ENCODE results near the gene STK10.
"Not testable (repeated sequence)": the region's sequence is repeated elsewhere in the genome, so short reads cannot be mapped to it uniquely, and the experiment has no call there.

Gene STK10

DNA sequence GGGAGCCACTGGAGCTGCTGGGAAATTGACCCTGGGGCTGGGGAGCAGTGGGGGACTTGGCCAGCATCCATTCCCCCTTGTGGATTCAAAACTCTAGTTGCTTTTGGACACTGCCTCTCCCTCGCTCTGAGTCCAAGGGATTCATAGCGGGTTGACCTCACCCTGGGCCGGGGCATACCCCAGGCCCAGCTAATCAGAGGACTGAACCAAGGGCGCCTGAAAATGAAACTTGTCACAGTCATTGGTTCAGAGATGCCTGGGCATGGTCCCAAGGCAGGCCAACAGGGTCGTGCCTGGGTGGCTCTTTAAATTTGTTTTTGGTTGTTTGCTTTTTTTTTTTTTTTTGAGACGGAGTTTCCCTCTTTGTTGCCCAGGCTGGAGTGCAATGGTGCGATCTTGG, 22.6 kb downstream of the STK10 start:
- no peak for DNase-seq

DNA sequence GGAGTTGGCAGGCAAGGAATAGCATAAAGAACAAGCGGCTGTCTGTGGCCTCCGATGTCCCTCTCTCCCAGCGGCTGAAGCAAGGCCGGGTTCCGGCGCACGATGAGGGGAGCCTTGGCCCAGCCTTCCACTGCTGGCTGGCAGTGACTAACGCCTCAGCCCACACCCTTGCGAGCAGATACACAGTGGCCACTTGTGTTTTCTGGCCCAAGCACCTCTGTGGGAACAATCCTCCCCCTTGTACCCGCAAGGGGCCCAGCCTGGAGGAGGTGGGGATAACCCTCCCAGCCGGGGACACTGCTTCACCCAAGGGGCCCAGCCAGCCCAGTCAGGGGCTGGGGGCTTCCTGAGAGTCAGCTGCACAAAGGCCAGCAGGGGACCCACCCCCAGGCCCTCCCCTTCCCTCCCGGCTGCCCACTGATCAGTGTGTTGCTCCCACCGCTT, 23.2 kb downstream of the STK10 start:
- no peak for DNase-seq

- DNase-seq: no peak
These were observed 24.7 kb downstream of the STK10 start for GRCh38 chr5:172163346-172163745.

DNA sequence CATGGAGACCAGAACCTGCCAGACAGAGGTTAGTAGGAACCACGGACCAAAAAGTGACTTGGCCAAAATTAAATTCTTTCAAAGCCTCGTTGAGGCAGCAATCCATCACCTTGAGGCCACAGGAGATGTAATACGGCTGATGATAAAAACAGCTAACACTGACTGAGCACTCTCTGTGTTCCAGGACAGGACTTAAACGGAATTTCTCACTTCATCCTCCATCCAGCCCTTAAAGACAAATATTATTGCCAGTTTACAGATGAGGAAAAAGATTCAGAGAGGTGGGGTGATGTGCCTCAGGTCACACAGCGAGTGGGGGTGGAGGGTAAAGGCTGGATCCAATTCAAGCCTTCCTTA, 25.1 kb downstream of the STK10 start:
- DNase-seq: no peak

GRCh38 chr5:172162323-172162986, 25.6 kb downstream of the STK10 start:
- peak in 1 of 4 experiments; percentile 35 for DNase-seq

- no peak for DNase-seq
These were observed 27.5 kb downstream of the STK10 start for GRCh38 chr5:172160506-172160905.

- DNase-seq: no peak
These were observed 29.0 kb downstream of the STK10 start for GRCh38 chr5:172159016-172159415.

DNA sequence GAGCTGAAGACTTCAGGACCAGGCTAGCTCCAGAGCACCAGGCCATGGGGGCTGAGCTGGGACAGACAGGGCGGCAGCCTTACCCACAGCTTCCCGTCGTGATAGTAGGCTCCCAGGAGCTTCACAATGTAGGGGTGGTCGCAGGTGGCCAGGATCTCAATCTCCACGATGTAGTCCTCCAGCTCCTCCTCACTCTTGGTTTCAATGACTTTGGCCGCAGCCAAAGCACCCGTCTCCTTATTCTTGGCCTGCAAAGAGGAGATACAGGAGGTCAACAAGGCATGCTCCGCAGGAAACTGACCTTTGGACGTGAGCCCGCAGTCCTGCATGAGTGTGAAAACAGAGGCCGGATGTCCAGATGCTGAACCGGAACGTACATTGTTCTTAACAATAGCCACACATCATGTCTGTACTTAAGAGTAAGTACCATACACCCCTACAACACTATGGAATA, 31.5 kb downstream of the STK10 start:
- DNase-seq: no peak

DNA sequence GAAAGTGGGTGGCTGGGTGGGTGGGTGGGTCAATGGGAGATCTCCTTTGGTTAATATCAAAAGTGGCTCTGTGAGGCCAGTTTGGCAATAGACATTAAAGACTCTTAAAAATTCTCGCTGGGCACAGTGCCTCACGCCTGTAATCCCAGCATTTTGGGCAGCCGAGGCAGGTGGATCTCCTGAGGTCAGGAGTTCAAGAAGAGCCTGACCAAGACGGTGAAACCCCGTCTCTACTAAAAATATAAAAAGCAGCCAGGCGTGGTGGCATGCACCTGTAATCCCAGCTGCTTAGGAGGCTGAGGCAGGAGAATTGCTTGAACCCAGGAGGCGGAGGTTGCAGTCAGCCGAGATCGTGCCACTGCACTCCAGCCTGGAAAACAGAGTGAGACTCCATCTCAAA, 32.9 kb downstream of the STK10 start:
- DNase-seq: not testable (repeated sequence)

- DNase-seq: no peak
These were observed 34.3 kb downstream of the STK10 start for GRCh38 chr5:172153695-172154094.

DNA sequence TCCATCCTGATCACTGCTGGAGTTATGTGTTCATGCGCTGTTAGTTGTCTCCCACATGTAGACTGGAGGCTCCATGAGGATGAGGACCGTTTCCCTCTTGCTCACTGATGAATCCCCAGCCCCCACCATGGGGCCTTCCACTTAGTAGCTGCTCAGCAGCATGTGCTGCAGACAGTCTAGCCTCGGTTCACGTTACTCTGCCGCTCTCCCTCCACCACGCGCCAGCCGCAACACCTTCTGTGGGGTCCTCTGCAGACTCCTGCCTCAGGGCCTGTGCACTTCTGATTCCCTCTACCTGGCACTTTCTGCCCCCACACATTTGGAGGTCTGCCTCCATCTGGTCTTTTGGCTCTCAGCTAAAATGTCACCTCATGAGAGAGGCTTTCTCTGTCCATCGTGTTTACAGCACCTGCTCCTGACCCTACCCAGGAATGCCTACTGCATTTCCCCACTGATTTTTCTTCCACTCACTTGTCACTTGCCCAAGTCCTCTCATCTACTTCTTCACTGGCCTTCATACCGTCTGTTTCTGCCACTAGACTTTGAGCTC, 36.3 kb downstream of the STK10 start:
- DNase-seq: peak in 2 of 4 experiments; percentile 29 to 37

DNA sequence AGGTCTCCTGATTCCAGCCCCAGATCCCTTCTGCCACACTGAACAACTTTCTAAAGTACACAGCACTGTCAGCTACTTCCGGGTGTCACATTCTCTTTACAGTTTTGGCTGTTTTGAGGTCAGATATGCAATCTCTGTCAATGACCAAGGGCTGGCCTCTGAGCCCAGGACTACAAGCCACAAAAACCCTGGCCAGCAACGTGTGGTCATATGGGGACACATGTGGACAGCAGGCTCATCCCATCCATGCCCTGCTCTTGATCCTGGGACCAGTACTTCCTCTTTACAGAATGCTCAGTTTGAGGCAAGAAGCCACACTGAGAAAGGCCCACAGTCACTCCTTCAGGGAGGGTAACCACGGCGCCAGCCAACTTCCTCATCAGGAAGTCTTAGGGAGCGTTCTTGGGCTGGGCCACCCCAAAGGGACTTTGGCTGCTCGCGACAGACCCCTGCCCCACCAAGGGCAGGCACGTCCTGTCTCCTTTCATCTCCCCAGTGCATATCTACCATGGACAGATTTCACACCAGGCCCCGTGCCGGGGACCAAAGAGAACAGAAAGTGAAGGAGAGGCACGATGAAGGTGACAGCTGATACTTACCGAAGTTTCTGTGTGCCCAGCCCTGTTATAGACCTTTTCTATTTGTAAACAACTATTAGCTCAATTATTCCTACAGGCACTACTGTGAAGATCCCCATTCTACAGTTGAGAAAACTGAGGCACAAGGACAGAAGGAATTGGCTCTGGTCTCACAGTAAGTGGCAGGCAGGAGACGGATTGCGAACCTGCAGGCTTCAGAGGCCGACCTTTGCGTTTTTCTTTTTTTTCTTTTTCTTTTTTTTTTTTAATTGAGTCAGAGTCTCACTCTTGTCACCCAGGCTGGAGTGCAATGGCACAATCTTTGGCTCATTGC, 37.3 kb downstream of the STK10 start:
- peak; percentile 95 to 99 (median 96) for DNase-seq

- not testable (repeated sequence) for DNase-seq
These were observed 38.5 kb downstream of the STK10 start for GRCh38 chr5:172149481-172149880.

- peak in 3 of 4 experiments; percentile 28 to 45 (median 39) for DNase-seq
These were observed 39.0 kb downstream of the STK10 start for GRCh38 chr5:172149073-172149472.

DNA sequence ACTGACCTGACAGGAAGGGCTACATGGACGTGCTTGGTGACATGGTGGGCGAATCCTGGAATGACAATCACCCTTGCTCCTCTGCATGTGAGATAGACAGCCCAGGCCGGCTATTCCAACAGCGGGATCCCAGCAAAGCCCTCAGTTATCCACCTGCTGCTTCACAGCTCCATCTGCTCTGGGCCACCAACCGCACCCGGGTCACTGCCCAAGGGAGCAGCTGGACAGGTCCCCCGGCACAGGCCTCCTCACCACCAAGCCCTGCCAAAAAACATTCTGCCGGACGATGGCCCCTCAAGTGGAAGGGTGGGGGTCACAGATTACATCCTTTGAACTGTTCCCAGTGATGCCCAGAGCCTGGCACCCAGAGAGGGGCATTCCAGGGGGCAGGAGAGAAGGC, 39.6 kb downstream of the STK10 start:
- DNase-seq: no peak

- no peak for DNase-seq
These were observed 40.2 kb downstream of the STK10 start for GRCh38 chr5:172147857-172148256.

DNA sequence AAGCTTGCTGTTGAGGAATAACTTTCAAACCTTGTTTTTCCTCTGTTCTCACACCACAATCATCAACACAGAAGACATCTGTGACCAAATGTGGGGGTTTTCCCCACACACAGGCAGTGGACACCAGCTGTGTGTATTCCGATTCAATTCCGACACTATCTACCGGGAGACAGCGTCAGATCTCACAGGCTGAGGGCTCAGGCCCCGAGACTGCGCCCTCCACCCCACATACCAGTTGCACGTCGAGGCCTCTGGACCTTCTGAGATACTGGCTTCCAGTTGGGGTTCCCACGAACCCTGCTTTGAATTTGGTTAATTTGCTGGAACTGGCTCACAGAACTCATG, 41.3 kb downstream of the STK10 start:
- no peak for DNase-seq

- no peak for DNase-seq
These were observed 41.9 kb downstream of the STK10 start for GRCh38 chr5:172145870-172146747.

- no peak for DNase-seq
These were observed 42.8 kb downstream of the STK10 start for GRCh38 chr5:172144931-172145869.

- no peak for DNase-seq
These were observed 43.7 kb downstream of the STK10 start for GRCh38 chr5:172144291-172144815.

DNA sequence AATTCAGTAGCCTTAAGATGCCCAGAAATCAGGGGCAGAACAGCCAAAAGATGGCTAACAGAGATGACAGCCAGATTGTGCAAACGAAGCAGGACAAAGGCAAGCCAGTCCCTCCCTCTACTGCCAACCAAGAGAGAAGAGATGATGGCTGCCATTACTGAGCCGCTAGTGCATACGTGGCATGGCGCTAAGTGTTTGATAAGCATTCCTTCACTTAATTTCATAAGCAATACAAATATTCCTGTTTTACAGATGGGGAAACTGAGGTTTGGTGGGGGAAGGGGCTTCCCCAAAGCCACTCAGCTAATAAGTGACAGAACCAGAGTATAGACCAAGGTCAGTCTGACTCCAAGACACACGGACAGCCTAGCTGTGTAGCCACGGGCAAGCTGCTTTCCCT, 44.1 kb downstream of the STK10 start:
- no peak for DNase-seq

Data from suppressor macrophage (primary cell).